Kidney (tissue), 14 donors: Measurements from ENCODE around the gene ADAMTSL5. TPM values are rescaled to one million over a fixed set of nuclear protein-coding genes. Genes with fewer than 3 reads are reported as not detected.
"Not testable (repeated sequence)": the region's sequence is repeated elsewhere in the genome, so short reads cannot be mapped to it uniquely, and the experiment has no call there.

ENCODE experiments used
- DNase-seq, 5 donors: peaks; one replicate each; pipeline ENCODE4 v3.0.0-alpha.2; 2013 to 2020
- FAIRE-seq: peaks from 2 replicates; lab custom pipeline; 2012; peaks lifted over from hg19 to GRCh38; lab: Jason Lieb, UNC
- H3K27ac ChIP-seq, 2 donors: one replicate each; pipeline ENCODE4 v1.7.0; 2013; ENCODE audit warnings: low read depth in 2 of 2, low read length in 2 of 2, inconsistent platforms in 1 of 2
- H3K27me3 ChIP-seq: one replicate; pipeline ENCODE4 v1.7.1; 2013; ENCODE audit warnings: low read length, inconsistent platforms; ENCODE audit not compliant: control insufficient read depth, insufficient read depth
- H3K36me3 ChIP-seq, 3 donors: one replicate each; pipeline versions ENCODE4 v1.7.0 to v1.7.1; 2013; ENCODE audit warnings: low read length in 3 of 3, control low read depth in 1 of 3, inconsistent platforms in 1 of 3; ENCODE audit not compliant: insufficient read depth in 3 of 3, control insufficient read depth in 2 of 3
- H3K4me1 ChIP-seq, 3 donors: one replicate each; pipeline versions ENCODE4 v1.7.0 to v1.7.1; 2013; ENCODE audit warnings: low read length in 3 of 3, inconsistent platforms in 1 of 3, low read depth in 1 of 3; ENCODE audit not compliant: control insufficient read depth in 2 of 3, insufficient read depth in 2 of 3
- H3K4me3 ChIP-seq, 3 donors: one replicate each; pipeline versions ENCODE4 v1.7.0 to v1.8.1; 2013; ENCODE audit warnings: low read length in 3 of 3, control low read depth in 1 of 3, inconsistent platforms in 1 of 3
- H3K9ac ChIP-seq, 3 donors: one replicate each; pipeline versions ENCODE4 v1.7.0 to v1.7.1; 2013; ENCODE audit warnings: low read length in 3 of 3, control low read depth in 1 of 3, inconsistent platforms in 1 of 3
- H3K9me3 ChIP-seq, 3 donors: one replicate each; pipeline versions ENCODE4 v1.7.0 to v1.7.1; 2013; ENCODE audit warnings: low read length in 3 of 3, control low read depth in 1 of 3, inconsistent platforms in 1 of 3; ENCODE audit not compliant: control insufficient read depth in 2 of 3, insufficient read depth in 1 of 3
- intact Hi-C: fragments of 100-400 bp; cut with DNase I; formaldehyde crosslinking; loops from one replicate; pipeline ENCODE4 v1.11.1; 2022
- polyA plus RNA-seq: library from polyadenylated mRNA; stranded (reverse); fragments of 350-450 nt; fragmentation: Illumina TruSeq; extraction: RNeasy Lipid Tissue Mini Kit (QIAGEN cat#74804); gene quantifications from one replicate; pipeline ENCODE4 v1.2.3, GENCODE V29; 2014; ENCODE audit warnings: low read depth, low replicate concordance; ENCODE audit not compliant: insufficient read depth
- total RNA-seq: library from RNA; stranded (reverse); fragmentation: NEBNext Ultra II Directional; extraction: Animal tissue kit (Norgen Biotek cat#: 25700); gene quantifications from one replicate; pipeline ENCODE4 v1.2.1, GENCODE V29; 2021
- TF ChIP-seq, protein P1 (sequence below): IDR thresholded peaks from 3 replicates; pipeline ENCODE4 v1.5.1; 2012; ENCODE audit warnings: mild to moderate bottlenecking, moderate library complexity, borderline replicate concordance; ENCODE audit not compliant: insufficient read depth; ENCODE audit errors: extremely low read depth
- donor health status: control.
- donor health status: control.
- donor health status: control.
- donor health status: control.
- donor health status: control.
- donor health status: DM: yes; HTN: yes; CAD: no.
- donor health status: Normal renal cell carcinoma (clear cell type).

The ADAMTSL5 gene
- total and polyA plus RNA-seq, 2 donors from 2014 or later: 1.4 to 4.6 TPM

DNA sequence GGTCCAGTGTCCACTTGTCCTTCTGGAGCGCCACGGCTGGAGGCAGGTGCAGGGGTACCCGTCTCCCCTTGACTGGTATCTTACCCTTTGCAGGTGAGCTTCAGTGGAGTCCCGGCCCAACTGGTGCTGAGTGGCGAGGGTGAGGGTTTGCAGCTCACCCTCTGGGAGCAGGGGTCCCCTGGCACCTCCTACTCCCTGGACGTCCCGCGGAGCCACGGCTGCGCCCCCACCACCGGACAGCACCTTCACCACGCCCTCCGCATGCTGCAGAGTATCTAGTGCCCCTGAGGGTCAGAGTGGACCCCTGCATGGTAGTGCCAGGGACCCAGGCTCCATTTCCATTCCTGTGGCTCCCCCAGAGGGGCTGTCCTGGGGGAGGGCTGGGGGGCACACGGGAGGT lies 22.2 kb upstream of the ADAMTSL5 start:
- Histone ChIP-seq H3K9me3 (no peaks in the 10 kb centered on the region), H3K4me3 (no peak overlapping the region), H3K4me1 (no peaks in the 10 kb centered on the region), H3K27ac (no peak overlapping the region), H3K36me3 (no peaks in the 10 kb centered on the region), H3K27me3 (no peaks in the 10 kb centered on the region), H3K9ac (no peak overlapping the region)
- FAIRE-seq (no peak), DNase-seq (no peak)
- intact Hi-C loops: no loop called here
- TF ChIP-seq, protein P1, sequence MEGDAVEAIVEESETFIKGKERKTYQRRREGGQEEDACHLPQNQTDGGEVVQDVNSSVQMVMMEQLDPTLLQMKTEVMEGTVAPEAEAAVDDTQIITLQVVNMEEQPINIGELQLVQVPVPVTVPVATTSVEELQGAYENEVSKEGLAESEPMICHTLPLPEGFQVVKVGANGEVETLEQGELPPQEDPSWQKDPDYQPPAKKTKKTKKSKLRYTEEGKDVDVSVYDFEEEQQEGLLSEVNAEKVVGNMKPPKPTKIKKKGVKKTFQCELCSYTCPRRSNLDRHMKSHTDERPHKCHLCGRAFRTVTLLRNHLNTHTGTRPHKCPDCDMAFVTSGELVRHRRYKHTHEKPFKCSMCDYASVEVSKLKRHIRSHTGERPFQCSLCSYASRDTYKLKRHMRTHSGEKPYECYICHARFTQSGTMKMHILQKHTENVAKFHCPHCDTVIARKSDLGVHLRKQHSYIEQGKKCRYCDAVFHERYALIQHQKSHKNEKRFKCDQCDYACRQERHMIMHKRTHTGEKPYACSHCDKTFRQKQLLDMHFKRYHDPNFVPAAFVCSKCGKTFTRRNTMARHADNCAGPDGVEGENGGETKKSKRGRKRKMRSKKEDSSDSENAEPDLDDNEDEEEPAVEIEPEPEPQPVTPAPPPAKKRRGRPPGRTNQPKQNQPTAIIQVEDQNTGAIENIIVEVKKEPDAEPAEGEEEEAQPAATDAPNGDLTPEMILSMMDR: no peak

DNA sequence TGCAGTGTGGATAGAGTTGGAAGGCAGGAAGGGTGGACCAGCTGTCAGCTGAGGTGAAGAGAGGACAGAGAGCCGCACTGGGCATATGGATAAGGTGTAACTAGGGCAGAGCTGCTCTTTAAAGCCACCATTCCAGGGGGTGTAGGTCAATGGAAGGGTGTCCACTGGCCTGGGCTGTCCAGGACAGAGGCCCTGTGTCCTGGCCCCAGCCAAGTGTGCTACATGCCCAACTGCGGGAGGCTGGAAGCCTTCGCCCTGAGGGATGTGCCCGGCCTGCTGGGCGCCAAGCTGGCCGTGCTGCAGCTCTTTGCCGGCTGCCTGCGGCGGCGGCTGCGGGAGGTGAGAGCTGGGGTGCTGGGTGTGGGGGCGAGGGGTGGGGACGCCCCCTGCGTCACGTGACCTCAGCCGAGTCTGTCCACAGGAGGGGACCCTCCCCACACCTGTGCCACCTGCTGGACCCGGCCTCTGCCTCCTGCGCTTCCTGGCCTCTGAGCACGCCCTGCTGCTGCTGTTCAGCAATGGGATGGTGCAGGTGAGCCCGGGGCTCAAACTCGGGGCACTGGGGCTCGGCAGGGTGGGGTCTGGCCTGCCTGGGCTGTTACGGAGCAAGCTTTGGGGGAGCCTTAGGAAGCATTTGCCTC lies 20.8 kb upstream of the ADAMTSL5 start:
- TF ChIP-seq, protein P1: no peak
- no peaks in the 10 kb centered on the region for H3K9me3 ChIP-seq
- no peak overlapping the region for H3K4me3 ChIP-seq
- FAIRE-seq (no peak), DNase-seq (no peak)
- no peak overlapping the region for H3K9ac ChIP-seq
- no peaks in the 10 kb centered on the region for H3K27me3 ChIP-seq
- intact Hi-C loops: no loop called here
- no peaks in the 10 kb centered on the region for H3K36me3 ChIP-seq
- H3K27ac ChIP-seq: no peak overlapping the region
- no peaks in the 10 kb centered on the region for H3K4me1 ChIP-seq

DNA sequence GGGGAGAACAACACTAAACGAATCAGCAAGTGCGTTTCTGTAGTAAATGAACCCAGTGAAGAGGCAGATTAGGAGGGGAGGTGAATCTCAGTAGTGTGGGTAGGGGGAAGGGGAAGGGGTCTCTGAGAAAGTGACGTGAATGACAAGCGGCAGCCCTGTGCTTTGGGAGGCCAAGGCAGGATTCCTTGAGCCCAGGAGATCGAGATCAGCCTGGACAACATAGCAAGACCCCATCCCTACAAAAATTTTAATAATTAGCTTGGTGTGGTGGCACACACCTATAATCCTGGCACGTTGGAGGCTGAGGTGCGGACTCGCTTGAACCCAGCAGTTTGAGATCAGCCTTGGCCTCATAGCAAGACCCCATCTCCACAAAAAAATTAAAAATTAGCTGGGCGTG lies 19.2 kb upstream of the ADAMTSL5 start:
- H3K4me3 ChIP-seq: no peak overlapping the region
- no peaks in the 10 kb centered on the region for H3K27me3 ChIP-seq
- no peaks in the 10 kb centered on the region for H3K9me3 ChIP-seq
- no peak overlapping the region for H3K9ac ChIP-seq
- H3K4me1 ChIP-seq: no peaks in the 10 kb centered on the region
- H3K27ac ChIP-seq: no peak overlapping the region
- FAIRE-seq (no peak), DNase-seq (no peak)
- H3K36me3 ChIP-seq: no peaks in the 10 kb centered on the region
- intact Hi-C loops: no loop called here
- TF ChIP-seq, protein P1: no peak

DNA sequence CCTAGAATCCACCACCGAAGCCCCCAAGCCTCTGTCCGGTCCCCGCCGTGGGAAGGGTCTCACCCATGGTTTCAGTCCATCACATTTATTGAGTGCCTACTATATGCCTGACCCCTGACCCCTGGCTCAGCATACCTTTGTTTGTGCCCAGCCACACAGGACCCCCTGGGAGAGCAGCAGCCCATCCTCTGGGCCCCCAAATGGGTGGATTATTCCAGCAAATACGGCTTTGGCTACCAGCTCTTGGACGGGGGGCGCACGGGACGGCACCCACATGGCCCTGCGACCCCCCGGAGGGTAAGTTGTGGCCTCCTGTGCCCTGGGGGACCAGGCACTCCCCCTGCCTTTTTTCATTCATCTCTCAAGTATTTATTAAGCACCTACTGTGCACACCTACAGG lies 18.8 kb upstream of the ADAMTSL5 start:
- H3K36me3 ChIP-seq: no peaks in the 10 kb centered on the region
- no peaks in the 10 kb centered on the region for H3K4me1 ChIP-seq
- DNase-seq (no peak), FAIRE-seq (no peak)
- intact Hi-C loops: no loop called here
- no peaks in the 10 kb centered on the region for H3K9me3 ChIP-seq
- H3K27me3 ChIP-seq: no peaks in the 10 kb centered on the region
- H3K27ac ChIP-seq: no peak overlapping the region
- H3K9ac ChIP-seq: no peak overlapping the region
- TF ChIP-seq, protein P1: no peak
- no peak overlapping the region for H3K4me3 ChIP-seq

DNA sequence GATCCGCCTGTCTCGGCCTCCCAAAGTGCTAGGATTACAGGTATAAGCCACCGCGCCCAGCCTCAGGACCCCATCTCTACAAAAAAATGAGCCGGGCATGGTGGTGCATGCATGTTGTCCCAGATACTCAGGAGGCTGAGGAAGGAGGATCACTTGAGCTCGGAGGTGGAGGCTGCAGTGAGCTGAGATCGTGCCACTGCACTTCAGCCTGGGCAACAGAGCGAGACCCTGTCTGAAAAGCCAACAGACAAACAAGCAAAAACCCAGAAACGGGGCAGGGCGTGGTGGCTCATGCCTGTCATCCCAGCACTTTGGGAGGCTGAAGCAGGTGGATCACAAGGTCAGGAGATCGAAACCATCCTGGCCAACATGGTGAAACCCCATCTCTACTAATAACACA lies 18.0 kb upstream of the ADAMTSL5 start:
- H3K27me3 ChIP-seq, H3K4me1 ChIP-seq, FAIRE-seq, H3K9me3 ChIP-seq, DNase-seq, H3K27ac ChIP-seq, intact Hi-C loops, H3K9ac ChIP-seq, H3K4me3 ChIP-seq, H3K36me3 ChIP-seq: not testable (repeated sequence)
